GM12878 (cell line): ENCODE measurements around the gene SH2D5. TPM values are rescaled to one million over a fixed set of nuclear protein-coding genes. Genes with fewer than 3 reads are reported as not detected.
"Not testable (repeated sequence)": the region's sequence is repeated elsewhere in the genome, so short reads cannot be mapped to it uniquely, and the experiment has no call there.

Experiments used
- ATAC-seq: fragments of 200-7000 bp; cut with Tn5 transposase; 3 replicates; pipeline ENCODE4 v1.9.1; 2020; ENCODE audit warnings: mild to moderate bottlenecking, moderate library complexity
- BruUV-seq: library from RNA; stranded (reverse); fragments of 400-500 nt; replicated peaks from 2 replicates; lab custom pipeline; 2021; lab: Mats Ljungman, UMichigan
- CTCF ChIA-PET: fragments of 300-600 bp; sonication (Branson Sonifier 250); formaldehyde crosslinking; extraction: SDS; loops from one replicate; lab custom pipeline; 2021; ENCODE audit warnings: inconsistent platforms; lab: Yijun Ruan, JAX
- POLR2A ChIA-PET: fragments of 350-600 bp; formaldehyde crosslinking; extraction: SDS; loops from one replicate; lab custom pipeline; 2021; ENCODE audit warnings: inconsistent platforms; lab: Charles Lee
- RAD21 ChIA-PET: fragments of 300-600 bp; sonication (Branson Sonifier 250); formaldehyde crosslinking; loops from one replicate; lab custom pipeline; 2023; ENCODE audit warnings: antibody characterized with exemption; ENCODE audit not compliant: unreplicated experiment; lab: Charles Lee
- SMC1A ChIA-PET: fragments of 300-600 bp; sonication (Branson Sonifier 250); formaldehyde crosslinking; loops from one replicate; lab custom pipeline; 2023; ENCODE audit not compliant: unreplicated experiment, uncharacterized antibody; lab: Charles Lee
- DNase-seq: peaks from one replicate; pipeline ENCODE4 v3.0.0-alpha.2; 2011; ENCODE audit warnings: low read depth, low spot score
- FAIRE-seq: peaks from 3 replicates; lab custom pipeline; 2011; peaks lifted over from hg19 to GRCh38; lab: Jason Lieb, UNC
- H2AFZ ChIP-seq: 2 replicates; pipeline ENCODE4 v1.6.0; 2011; ENCODE audit warnings: low read depth, low read length, control low read depth; ENCODE audit not compliant: control insufficient read depth
- H3K27ac ChIP-seq: 2 replicates; pipeline ENCODE4 v1.5.1; 2011; ENCODE audit warnings: control low read depth; ENCODE audit not compliant: control insufficient read depth, insufficient read depth
- H3K27me3 ChIP-seq, 2 experiments: replicated peaks in 1 of 2; 2 replicates each; pipeline versions ENCODE4 v1.6.0 to v1.6.1; 2011; ENCODE audit warnings: low read length in 1 of 2; ENCODE audit not compliant: control insufficient read depth in 2 of 2, insufficient read depth in 2 of 2
- H3K36me3 ChIP-seq, 2 experiments: 2 replicates each; pipeline ENCODE4 v1.5.1; 2011; ENCODE audit warnings: low read length in 1 of 2; ENCODE audit not compliant: control insufficient read depth in 2 of 2, insufficient read depth in 2 of 2
- H3K4me1 ChIP-seq: 2 replicates; pipeline ENCODE4 v1.6.1; 2011; ENCODE audit warnings: mild to moderate bottlenecking, low read length, moderate library complexity, mixed read lengths; ENCODE audit not compliant: control insufficient read depth, insufficient read depth
- H3K4me2 ChIP-seq: 2 replicates; pipeline ENCODE4 v1.6.0; 2011; ENCODE audit warnings: control low read depth; ENCODE audit not compliant: control insufficient read depth, insufficient read depth
- H3K4me3 ChIP-seq: fragments of 200-600 bp; sonication (generic); 2 replicates; pipeline ENCODE4 v1.5.1; 2016
- H3K79me2 ChIP-seq: 2 replicates; pipeline ENCODE4 v1.6.0; 2011; ENCODE audit warnings: low read length; ENCODE audit not compliant: control insufficient read depth, insufficient read depth
- H3K9ac ChIP-seq: 2 replicates; pipeline ENCODE4 v1.8.0; 2011; ENCODE audit warnings: low read length, control low read depth, mixed read lengths; ENCODE audit not compliant: control insufficient read depth, insufficient read depth
- H3K9me3 ChIP-seq: replicated peaks from 3 replicates; pipeline ENCODE4 v1.5.1; 2011; ENCODE audit warnings: mild to moderate bottlenecking, low read length; ENCODE audit not compliant: control insufficient read depth, insufficient read depth
- H4K20me1 ChIP-seq: 2 replicates; pipeline ENCODE4 v1.6.0; 2011; ENCODE audit not compliant: control insufficient read depth, insufficient read depth
- CHD2 ChIP-seq: IDR thresholded peaks from 2 replicates; pipeline ENCODE4 v1.6.1; 2011; ENCODE audit warnings: low read depth, low read length, improper control_type of control experiment, borderline replicate concordance
- JUNB ChIP-seq: IDR thresholded peaks from 2 replicates; pipeline ENCODE4 v1.6.1; 2016; ENCODE audit warnings: antibody characterized with exemption, mild to moderate bottlenecking
- MTA3 ChIP-seq: IDR thresholded peaks from 2 replicates; pipeline ENCODE4 v1.6.1; 2012; ENCODE audit warnings: low read length, inconsistent platforms, borderline replicate concordance
- NKRF ChIP-seq: fragments of 450-650 bp; conservative IDR thresholded peaks from 2 replicates; pipeline ENCODE4 v1.6.1; 2017; ENCODE audit warnings: mild to moderate bottlenecking, moderate library complexity
- PBX3 ChIP-seq: IDR thresholded peaks from 2 replicates; pipeline ENCODE4 v1.6.1; 2011; ENCODE audit warnings: mild to moderate bottlenecking, low read depth, low read length, moderate library complexity; ENCODE audit not compliant: insufficient replicate concordance
- RUNX3 ChIP-seq: IDR thresholded peaks from 2 replicates; pipeline ENCODE4 v1.6.1; 2012; ENCODE audit warnings: low read length, inconsistent platforms
- TCF3 ChIP-seq: IDR thresholded peaks from 2 replicates; pipeline ENCODE4 v1.6.1; 2012; ENCODE audit warnings: low read depth, mild to moderate bottlenecking, low read length, borderline replicate concordance; ENCODE audit not compliant: insufficient read depth
- ZBED1 ChIP-seq: IDR thresholded peaks from 2 replicates; pipeline ENCODE4 v1.6.1; 2016; ENCODE audit warnings: borderline replicate concordance
- ZNF687 ChIP-seq: fragments of 450-650 bp; IDR thresholded peaks from 2 replicates; pipeline ENCODE4 v1.6.1; 2017; ENCODE audit warnings: mild to moderate bottlenecking, moderate library complexity
- WGBS: methylation state at CpG from one replicate; pipeline ENCODE4 v1.1.6; 2016; ENCODE audit warnings: low lambda C conversion rate; ENCODE audit not compliant: insufficient replicate concordance, insufficient coverage; ENCODE audit errors: missing lambda C conversion rate; 5-methylcytosine and 5-hydroxymethylcytosine counted together
- in situ Hi-C: fragments of 300-500 bp; cut with MboI; formaldehyde crosslinking; loops from 9 replicates; pipeline ENCODE4 v1.14.3; 2018; ENCODE audit warnings: mixed read lengths
- intact Hi-C: fragments of 100-400 bp; cut with micrococcal nuclease; formaldehyde crosslinking; loops from one replicate; pipeline ENCODE4 v1.14.2; 2022; ENCODE audit not compliant: unreplicated experiment
- polyA plus RNA-seq, 11 experiments: library from polyadenylated mRNA; depleted of rRNA in 4 of 11; unstranded in 6 of 11; stranded (reverse) in 5 of 11; fragments of >200 nt; fragmentation: Nextera tagmentation in 4 of 11; fragmentation: Illumina TruSeq in 1 of 11; extraction: Ambion mirVana in 4 of 11; extraction: Trizol in 1 of 11; gene quantifications; 1 replicate in 1 of 11; 2 replicates in 10 of 11; pipeline versions ENCODE4 v1.2.1 to v1.2.3, GENCODE V29; 2011 to 2016; ENCODE audit warnings: inconsistent platforms in 2 of 11, missing spikeins in 2 of 11, low read depth in 1 of 11
- total RNA-seq, 4 experiments: library from RNA; depleted of rRNA in 3 of 4; stranded (reverse); fragments of >200 nt in 3 of 4; fragmentation: Illumina TruSeq in 1 of 4; extraction: Trizol in 1 of 4; gene quantifications; 2 replicates each; pipeline versions ENCODE4 v1.2.1 to v1.2.3, GENCODE V29; 2013 to 2021

SH2D5 gene
- total and polyA plus RNA-seq, 10 of the 15 experiments (the other 5 are each of a cell fraction or from before 2014, with no cell fraction given) = 0.03 to 0.62 (median 0.20) TPM; not detected in 3

GRCh38 chr1:20673626-20674025 is 58.9 kb downstream of the SH2D5 start:
- in situ Hi-C loops, DNase-seq, BruUV-seq, H3K4me1 ChIP-seq, POLR2A ChIA-PET, H3K9ac ChIP-seq, ATAC-seq, H2AFZ ChIP-seq, FAIRE-seq, CTCF ChIA-PET, H3K27me3 ChIP-seq, H3K36me3 ChIP-seq, H3K4me3 ChIP-seq, H3K4me2 ChIP-seq, H3K9me3 ChIP-seq, SMC1A ChIA-PET, intact Hi-C loops, H3K27ac ChIP-seq, H3K79me2 ChIP-seq, H4K20me1 ChIP-seq: not testable (repeated sequence)
- RAD21 ChIA-PET = interaction anchor here (0.7 kb wide), 1 partner anchor 507 kb away, joined by 3 read pairs; no protein-coding TSS in a partner anchor
- WGBS = 23% methylated on average over 11 of the region's 11 CpGs
- TF ChIP-seq JUNB (peak; percentile 30; the same call in 1 of the 2 replicates), RUNX3 (0 out of 2 replicates have a peak, but pooled peaks have one; percentile 7)

- in situ Hi-C loops (no loop called here), intact Hi-C loops (no loop called here)
- WGBS = 48% methylated on average over 4 of the region's 4 CpGs
- no peaks in the 10 kb centered on the region for H3K27me3 ChIP-seq
- CTCF ChIA-PET = interaction anchor here (0.6 kb wide), 1 partner anchor 303 kb away, joined by 3 read pairs; no protein-coding TSS in a partner anchor
- RAD21 ChIA-PET = no interaction called here
- H3K27ac ChIP-seq = no peak overlapping the region
- no peaks in the 10 kb centered on the region; the same call in 2 of the 3 replicates for H3K9me3 ChIP-seq
- H3K4me3 ChIP-seq = no peak overlapping the region
- H3K4me2 ChIP-seq = no peak overlapping the region
- H3K9ac ChIP-seq = no peak overlapping the region
- H3K79me2 ChIP-seq = no peaks in the 10 kb centered on the region
- no peak overlapping the region for H2AFZ ChIP-seq
- no TSS peak for BruUV-seq
- SMC1A ChIA-PET = no interaction called here
- no peaks in the 10 kb centered on the region for H3K36me3 ChIP-seq
- no peaks in the 10 kb centered on the region for H3K4me1 ChIP-seq
- no peak for ATAC-seq
- no peak for DNase-seq
- no peak for FAIRE-seq
- POLR2A ChIA-PET = no interaction called here
- no peaks in the 10 kb centered on the region for H4K20me1 ChIP-seq
- TF ChIP-seq CHD2 (no peak), PBX3 (no peak), ZNF687 (no peak), TCF3 (no peak), MTA3 (no peak), NKRF (no peak), ZBED1 (no peak)
These were observed 60.3 kb downstream of the SH2D5 start for GRCh38 chr1:20672265-20672632.
